Pericardium fibroblast (primary cell): ENCODE measurements around the gene PPP2R5A. TPM values are rescaled to one million over a fixed set of nuclear protein-coding genes. Genes with fewer than 3 reads are reported as not detected.

Experiments
- total RNA-seq: library from RNA; depleted of rRNA; stranded (reverse); fragments of >200 nt; gene quantifications from 2 replicates; pipeline ENCODE4 v1.2.3, GENCODE V29; 2015

The PPP2R5A gene
- total RNA-seq: 20.3 and 29.3 TPM in 2 replicates

DNA sequence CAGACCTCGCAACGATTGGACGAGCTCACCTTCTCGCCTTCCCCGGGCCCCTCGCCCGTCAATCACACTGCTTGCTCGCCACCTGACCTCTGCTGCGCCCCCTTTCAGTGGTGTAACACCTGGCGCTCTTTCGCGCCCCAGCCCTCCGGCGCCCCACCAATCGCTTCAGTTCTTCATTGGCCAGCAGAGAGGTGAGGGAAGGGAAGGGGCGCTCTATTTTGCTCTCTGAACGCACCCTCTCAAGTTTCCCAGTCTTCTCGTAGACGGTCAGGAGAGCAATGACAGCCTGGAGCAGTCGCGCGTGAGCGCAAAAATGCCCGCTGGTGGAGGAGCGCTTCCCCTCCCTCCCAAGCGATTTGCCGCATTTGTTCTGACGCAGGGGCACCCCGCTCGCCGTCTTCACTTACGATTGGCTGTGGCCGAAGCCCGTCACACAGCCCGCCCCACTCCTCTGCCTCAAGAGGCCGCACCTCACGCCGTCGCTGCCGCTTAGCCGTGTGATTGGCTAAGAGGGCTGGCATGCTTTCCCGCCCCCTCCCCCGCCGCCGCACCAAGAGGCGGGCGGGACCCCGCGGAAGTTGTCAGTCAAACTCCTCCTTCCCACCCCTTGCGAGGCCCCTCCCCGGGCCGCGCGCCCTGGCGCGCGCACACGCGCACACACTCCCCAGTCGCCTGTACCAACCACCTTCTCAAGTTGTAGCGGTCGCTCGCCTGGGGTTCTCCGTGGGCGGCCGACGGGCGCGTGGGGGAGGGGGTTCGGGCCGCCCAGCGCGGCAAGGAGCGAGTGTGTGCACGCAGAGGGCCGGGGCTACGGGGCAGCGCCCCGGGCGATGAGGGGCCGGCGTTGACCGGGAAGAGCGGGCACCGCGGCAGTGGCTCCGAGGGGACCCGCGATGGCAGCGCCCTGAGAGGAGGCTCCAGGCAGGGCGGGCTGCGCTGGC, at the start of gene PPP2R5A:
TSS of gene PPP2R5A (plus strand) at position 667 of the 941 bp plus-strand sequence. CDS start 701 bp downstream, outside the sequence.

Other genes with a start within 250 kb of the PPP2R5A start
- 9.0 and 9.5 TPM in 2 replicates for gene INTS7, start 249.9 kb upstream of the PPP2R5A start, total RNA-seq
- 0.35 and 6.0 TPM in 2 replicates for gene DTL, start 249.7 kb upstream of the PPP2R5A start, total RNA-seq
- gene PACC1, start 129.5 kb downstream of the PPP2R5A start, total RNA-seq: 3.1 and 5.1 TPM in 2 replicates
- gene NENF, start 147.5 kb downstream of the PPP2R5A start, total RNA-seq: 110 and 150 TPM in 2 replicates